Measurements from ENCODE around the gene PNPLA3. TPM values are rescaled to one million over a fixed set of nuclear protein-coding genes. Genes with fewer than 3 reads are reported as not detected.

Gene PNPLA3
- total RNA-seq, 2 donors from 2014 or later: not detected

DNA sequence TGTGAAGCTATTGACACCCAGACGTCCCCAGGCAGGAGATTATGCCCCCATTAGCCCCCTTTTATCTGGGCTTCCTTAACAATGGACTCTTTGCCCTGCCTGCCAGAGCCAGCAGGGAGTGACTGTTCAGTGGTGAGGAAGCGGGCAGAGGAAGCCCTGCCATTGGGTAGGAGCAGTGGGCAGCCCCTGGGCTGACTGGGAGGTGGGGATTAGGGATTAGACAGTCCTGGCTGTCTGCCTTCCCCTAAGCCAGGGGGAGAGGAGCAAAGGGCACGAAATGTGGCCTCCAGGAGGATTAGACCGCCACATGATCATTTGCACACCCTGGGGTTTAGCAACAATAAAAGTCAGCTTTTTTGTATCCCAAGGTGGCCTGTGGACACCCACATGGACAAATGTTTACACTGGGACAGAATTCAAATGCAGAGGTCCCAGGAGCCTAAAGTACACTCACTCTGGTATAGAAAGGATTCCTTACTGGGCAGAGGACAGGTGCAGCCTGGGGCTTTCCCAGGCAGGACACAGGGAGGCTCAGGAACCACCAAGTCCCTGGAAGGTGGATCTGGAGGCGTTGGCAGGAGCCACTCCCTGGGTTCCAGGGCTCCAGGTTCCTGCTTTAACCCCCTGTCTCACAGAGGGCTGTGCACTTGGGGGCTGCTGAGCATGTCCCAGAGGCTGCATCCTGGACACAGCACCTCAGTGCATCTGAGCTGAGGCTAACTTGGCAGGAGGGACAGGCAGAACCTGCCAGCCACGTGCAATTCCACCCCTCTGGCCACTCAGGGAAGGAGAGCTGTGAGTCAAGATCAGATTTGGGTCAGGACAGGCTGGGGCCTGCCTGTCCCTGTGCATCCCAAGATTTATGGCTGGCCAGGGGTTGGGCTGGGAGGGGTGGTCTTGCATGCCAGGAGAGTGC is 2.1 kb downstream of the PNPLA3 start:
- Histone ChIP-seq H3K27me3 (replicated peaks; ENCODE audit: insufficient read depth) (peaks cover 5% of the 10 kb centered on the region), H3K9me3 (no peaks in the 10 kb centered on the region), H3K4me1 (ENCODE audit: control insufficient read depth in 1 of 2, low read depth in 2 of 2) (peaks cover 0 to 6% of the 10 kb centered on the region in 2 donors), H3K36me3 (no peaks in the 10 kb centered on the region), H3K4me3 (no peak overlapping the region), H3K27ac (no peak overlapping the region)
- ATAC-seq (ENCODE audit: insufficient number of reproducible peaks, low FRiP score, low read depth) (no peak), DNase-seq (ENCODE audit: low spot score) (no peak)
- TF ChIP-seq, protein P1, sequence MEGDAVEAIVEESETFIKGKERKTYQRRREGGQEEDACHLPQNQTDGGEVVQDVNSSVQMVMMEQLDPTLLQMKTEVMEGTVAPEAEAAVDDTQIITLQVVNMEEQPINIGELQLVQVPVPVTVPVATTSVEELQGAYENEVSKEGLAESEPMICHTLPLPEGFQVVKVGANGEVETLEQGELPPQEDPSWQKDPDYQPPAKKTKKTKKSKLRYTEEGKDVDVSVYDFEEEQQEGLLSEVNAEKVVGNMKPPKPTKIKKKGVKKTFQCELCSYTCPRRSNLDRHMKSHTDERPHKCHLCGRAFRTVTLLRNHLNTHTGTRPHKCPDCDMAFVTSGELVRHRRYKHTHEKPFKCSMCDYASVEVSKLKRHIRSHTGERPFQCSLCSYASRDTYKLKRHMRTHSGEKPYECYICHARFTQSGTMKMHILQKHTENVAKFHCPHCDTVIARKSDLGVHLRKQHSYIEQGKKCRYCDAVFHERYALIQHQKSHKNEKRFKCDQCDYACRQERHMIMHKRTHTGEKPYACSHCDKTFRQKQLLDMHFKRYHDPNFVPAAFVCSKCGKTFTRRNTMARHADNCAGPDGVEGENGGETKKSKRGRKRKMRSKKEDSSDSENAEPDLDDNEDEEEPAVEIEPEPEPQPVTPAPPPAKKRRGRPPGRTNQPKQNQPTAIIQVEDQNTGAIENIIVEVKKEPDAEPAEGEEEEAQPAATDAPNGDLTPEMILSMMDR (IDR thresholded peaks at IDR 0.05): no peak

DNA sequence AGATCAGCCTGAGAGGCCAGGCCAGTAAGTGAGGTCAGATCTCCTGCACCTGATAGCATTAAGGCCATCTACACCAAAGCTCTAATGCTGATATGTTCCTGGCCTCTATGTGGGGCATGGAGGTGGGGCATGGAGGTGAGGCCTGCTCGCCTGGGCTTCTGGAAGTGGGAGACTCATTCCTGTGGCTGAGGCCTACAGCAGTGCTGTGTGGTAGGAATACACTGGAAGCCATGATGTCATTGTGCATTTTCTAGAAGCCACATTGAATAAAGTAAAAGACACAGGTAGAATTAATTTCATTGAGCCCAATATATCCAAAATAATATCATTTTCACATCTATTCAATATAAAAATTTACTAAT is 2.7 kb downstream of the PNPLA3 start:
- Histone ChIP-seq H3K9me3 (no peaks in the 10 kb centered on the region), H3K36me3 (no peaks in the 10 kb centered on the region), H3K4me3 (no peak overlapping the region), H3K27me3 (replicated peaks; ENCODE audit: insufficient read depth) (peaks cover 5% of the 10 kb centered on the region), H3K4me1 (ENCODE audit: control insufficient read depth in 1 of 2, low read depth in 2 of 2) (peaks cover 0 to 6% of the 10 kb centered on the region in 2 donors), H3K27ac (no peak overlapping the region)
- TF ChIP-seq, protein P1 (IDR thresholded peaks at IDR 0.05): no peak
- no peak for ATAC-seq (ENCODE audit: insufficient number of reproducible peaks, low FRiP score, low read depth)
- no peak for DNase-seq (ENCODE audit: low spot score)

DNA sequence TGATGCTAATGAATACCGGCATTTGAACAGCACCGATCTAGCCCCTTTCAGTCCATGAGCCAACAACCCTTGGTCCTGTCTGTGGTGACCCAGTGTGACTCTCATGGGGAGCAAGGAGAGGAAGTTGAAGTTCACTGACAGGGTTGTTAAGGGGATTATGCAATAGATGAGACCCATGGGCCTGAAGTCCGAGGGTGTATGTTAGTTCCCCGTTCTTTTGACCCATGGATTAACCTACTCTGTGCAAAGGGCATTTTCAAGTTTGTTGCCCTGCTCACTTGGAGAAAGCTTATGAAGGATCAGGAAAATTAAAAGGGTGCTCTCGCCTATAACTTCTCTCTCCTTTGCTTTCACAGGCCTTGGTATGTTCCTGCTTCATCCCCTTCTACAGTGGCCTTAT is 4.9 kb downstream of the PNPLA3 start:
- H3K4me3 ChIP-seq: no peak overlapping the region
- H3K27ac ChIP-seq: no peak overlapping the region
- no peak for DNase-seq (ENCODE audit: low spot score)
- TF ChIP-seq, protein P1 (IDR thresholded peaks at IDR 0.05): no peak
- no peaks in the 10 kb centered on the region for H3K9me3 ChIP-seq
- ATAC-seq (ENCODE audit: insufficient number of reproducible peaks, low FRiP score, low read depth): no peak
- no peaks in the 10 kb centered on the region for H3K36me3 ChIP-seq
- peaks cover 0 to 6% of the 10 kb centered on the region in 2 donors for H3K4me1 ChIP-seq (ENCODE audit: control insufficient read depth in 1 of 2, low read depth in 2 of 2)
- peaks cover 5% of the 10 kb centered on the region for H3K27me3 ChIP-seq (replicated peaks; ENCODE audit: insufficient read depth)

DNA sequence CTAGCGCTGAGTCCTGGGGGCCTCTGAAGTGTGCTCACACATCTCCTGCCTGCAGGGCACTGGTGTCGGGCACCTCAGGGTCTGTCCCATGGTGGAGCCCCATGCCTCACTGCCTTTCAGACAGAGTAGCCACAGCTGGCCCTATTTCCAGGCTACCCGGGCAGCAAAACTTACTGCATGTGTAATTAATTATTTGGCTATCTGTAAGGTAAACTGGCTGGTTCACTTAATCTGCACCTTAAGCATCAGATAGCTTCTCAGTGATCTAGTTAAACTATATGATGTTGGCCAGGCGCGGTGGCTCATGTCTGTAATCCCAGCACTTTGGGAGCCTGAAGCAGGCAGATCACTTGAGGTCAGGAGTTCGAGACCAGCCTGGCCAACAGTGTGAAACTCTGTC is 5.3 kb downstream of the PNPLA3 start:
- H3K27ac ChIP-seq: no peak overlapping the region
- DNase-seq (ENCODE audit: low spot score) (no peak), ATAC-seq (ENCODE audit: insufficient number of reproducible peaks, low FRiP score, low read depth) (no peak)
- H3K27me3 ChIP-seq (replicated peaks; ENCODE audit: insufficient read depth): peaks cover 2% of the 10 kb centered on the region
- H3K4me3 ChIP-seq: no peak overlapping the region
- H3K4me1 ChIP-seq (ENCODE audit: control insufficient read depth in 1 of 2, low read depth in 2 of 2): peaks cover 0 to 4% of the 10 kb centered on the region in 2 donors
- no peaks in the 10 kb centered on the region for H3K36me3 ChIP-seq
- H3K9me3 ChIP-seq: no peaks in the 10 kb centered on the region
- TF ChIP-seq, protein P1 (IDR thresholded peaks at IDR 0.05): no peak

DNA sequence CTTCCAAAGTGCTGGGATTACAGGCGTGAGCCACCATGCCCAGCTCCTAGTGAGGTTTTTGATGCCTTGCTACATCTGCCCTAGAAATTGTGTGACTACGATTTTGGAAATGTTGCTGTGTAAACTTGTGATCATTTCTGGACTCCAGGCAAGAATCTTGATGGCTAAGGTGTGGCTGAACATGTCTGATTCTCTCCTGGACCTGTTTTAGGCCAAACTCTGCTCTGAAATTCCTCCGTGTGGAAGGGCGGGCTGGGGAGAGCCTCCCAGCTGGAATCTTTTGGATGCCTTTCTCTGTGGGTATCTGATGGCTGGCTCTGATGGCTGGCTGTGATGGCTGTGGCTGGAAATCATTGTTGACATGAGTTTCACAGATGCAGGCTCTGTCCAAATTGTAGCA is 8.2 kb downstream of the PNPLA3 start:
- no peak overlapping the region for H3K27ac ChIP-seq
- TF ChIP-seq, protein P1 (IDR thresholded peaks at IDR 0.05): no peak
- no peak for DNase-seq (ENCODE audit: low spot score)
- H3K27me3 ChIP-seq (replicated peaks; ENCODE audit: insufficient read depth): no peaks in the 10 kb centered on the region
- H3K36me3 ChIP-seq: no peaks in the 10 kb centered on the region
- no peaks in the 10 kb centered on the region for H3K9me3 ChIP-seq
- ATAC-seq (ENCODE audit: insufficient number of reproducible peaks, low FRiP score, low read depth): no peak
- no peaks in the 10 kb centered on the region for H3K4me1 ChIP-seq (ENCODE audit: control insufficient read depth in 1 of 2, low read depth in 2 of 2)
- no peak overlapping the region for H3K4me3 ChIP-seq

Measured in thoracic aorta (tissue), 2 donors.